T-helper 1 cell (primary cell): Measurements from ENCODE around the gene RAB15.

Source experiments
- DNase-seq, 5 donors: peaks; one replicate each; pipeline ENCODE4 v3.0.0-alpha.2; 2012 to 2020

The RAB15 gene

GRCh38 chr14:64987438-64987767, 15.3 kb upstream of the RAB15 start:
- no peak for DNase-seq

GRCh38 chr14:64986648-64987437, 14.7 kb upstream of the RAB15 start, which contains the start of gene FNTB:
FNTB (plus strand) TSS chr14:64986895; CDS start chr14:64986954, 59 bp downstream.
- peak; percentile 83 to 95 (median 88) for DNase-seq

- DNase-seq: peak in 2 of 5 donors; percentile 23 to 53
Observed at GRCh38 chr14:64983439-64984310, 11.5 kb upstream of the RAB15 start.

- no peak for DNase-seq
Observed at GRCh38 chr14:64979336-64980074, 7.4 kb upstream of the RAB15 start.

- DNase-seq: no peak
Observed at GRCh38 chr14:64974563-64974962, 2.4 kb upstream of the RAB15 start.

- no peak for DNase-seq
Observed at GRCh38 chr14:64973826-64974225, 1.7 kb upstream of the RAB15 start.

GRCh38 chr14:64973026-64973442, 898 bp upstream of the RAB15 start:
- DNase-seq: no peak

GRCh38 chr14:64971491-64971942, 619 bp downstream of the RAB15 start:
- no peak for DNase-seq

- no peak for DNase-seq
Observed at GRCh38 chr14:64970776-64971477, 1.2 kb downstream of the RAB15 start.

- DNase-seq: no peak
Observed at GRCh38 chr14:64970041-64970440, 2.1 kb downstream of the RAB15 start.

GRCh38 chr14:64968651-64969050, 3.5 kb downstream of the RAB15 start:
- no peak for DNase-seq

- DNase-seq: no peak
Observed at GRCh38 chr14:64968167-64968566, 4.0 kb downstream of the RAB15 start.

GRCh38 chr14:64966976-64967375, 5.2 kb downstream of the RAB15 start:
- DNase-seq: no peak

GRCh38 chr14:64965356-64966000, 6.7 kb downstream of the RAB15 start:
- DNase-seq: no peak

GRCh38 chr14:64963611-64964010, 8.5 kb downstream of the RAB15 start:
- no peak for DNase-seq

GRCh38 chr14:64960762-64961276, 11.3 kb downstream of the RAB15 start:
- no peak for DNase-seq

GRCh38 chr14:64958743-64959142, 13.4 kb downstream of the RAB15 start:
- DNase-seq: no peak

- DNase-seq: no peak
Observed at GRCh38 chr14:64958201-64958600, 13.9 kb downstream of the RAB15 start.

GRCh38 chr14:64956697-64957406, 15.3 kb downstream of the RAB15 start:
- DNase-seq: no peak

- DNase-seq: no peak
Observed at GRCh38 chr14:64955297-64955696, 16.8 kb downstream of the RAB15 start.
